Heart left ventricle (tissue), 16 donors: ENCODE results near the gene IGFBPL1. TPM values are rescaled to one million over a fixed set of nuclear protein-coding genes. Genes with fewer than 3 reads are reported as not detected.

Source experiments
- ATAC-seq, 4 donors: fragments of 200-7000 bp; cut with Tn5 transposase; one replicate each; pipeline ENCODE4 v1.9.1; 2020 to 2022; ENCODE audit warnings: moderate library complexity in 4 of 4, mild to moderate bottlenecking in 3 of 4, moderate number of reproducible peaks in 1 of 4
- DNase-seq, 5 donors: peaks; one replicate each; pipeline ENCODE4 v3.0.0-alpha.2; 2020
- H3K27ac ChIP-seq, 12 donors: fragments of 200-600 bp; sonication (generic) in 4 of 12; one replicate each; pipeline versions ENCODE4 v1.5.0 to v1.8.0; 2016 to 2022; ENCODE audit warnings: mild to moderate bottlenecking in 2 of 12
- H3K27me3 ChIP-seq, 9 donors: fragments of 200-600 bp; sonication (generic) in 2 of 9; one replicate each; pipeline versions ENCODE4 v1.5.1 to v1.8.0; 2016 to 2022; ENCODE audit warnings: mild to moderate bottlenecking in 3 of 9
- H3K36me3 ChIP-seq, 9 donors: fragments of 200-600 bp; sonication (generic) in 2 of 9; one replicate each; pipeline versions ENCODE4 v1.5.0 to v1.8.0; 2018 to 2022; ENCODE audit warnings: mild to moderate bottlenecking in 2 of 9
- H3K4me1 ChIP-seq, 12 donors: fragments of 200-600 bp; sonication (generic) in 4 of 12; one replicate each; pipeline versions ENCODE4 v1.5.0 to v1.8.0; 2016 to 2022; ENCODE audit warnings: mild to moderate bottlenecking in 3 of 12
- H3K4me3 ChIP-seq, 12 donors: fragments of 200-600 bp; sonication (generic) in 4 of 12; one replicate each; pipeline versions ENCODE4 v1.5.0 to v1.8.0; 2017 to 2022; ENCODE audit warnings: mild to moderate bottlenecking in 9 of 12, moderate library complexity in 4 of 12
- H3K9me3 ChIP-seq, 12 donors: fragments of 200-600 bp; sonication (generic) in 4 of 12; one replicate each; pipeline versions ENCODE4 v1.5.0 to v1.8.0; 2016 to 2022; ENCODE audit warnings: mild to moderate bottlenecking in 1 of 12
- CTCF ChIP-seq, 12 donors: fragments of 200-600 bp; sonication (generic) in 4 of 12; IDR thresholded peaks; one replicate each; pipeline versions ENCODE4 v1.5.0 to v1.8.0; 2018 to 2022; ENCODE audit warnings: antibody characterized with exemption in 12 of 12, mild to moderate bottlenecking in 5 of 12
- POLR2A ChIP-seq, 2 donors: fragments of 450-650 bp; IDR thresholded peaks; one replicate each; pipeline ENCODE4 v1.6.1; 2017; ENCODE audit warnings: antibody characterized with exemption in 2 of 2, mild to moderate bottlenecking in 2 of 2, moderate library complexity in 2 of 2
- WGBS, 4 donors: extraction: QIAGEN DNeasy Blood & Tissue Kit in 2 of 4; methylation state at CpG; one replicate each; pipeline versions ENCODE4 v1.1.5 to v1.1.7; 2013 to 2018; 5-methylcytosine and 5-hydroxymethylcytosine counted together
- intact Hi-C, 10 donors: fragments of 100-400 bp; cut with DNase I; formaldehyde crosslinking; loops; one replicate each; pipeline versions ENCODE4 v1.11.1 to v1.14.2; 2022
- polyA plus RNA-seq, 2 donors: library from polyadenylated mRNA; stranded (reverse); fragments of 200-250 nt; gene quantifications; one replicate each; pipeline ENCODE4 v1.2.3, GENCODE V29; 2013
- total RNA-seq, 9 donors: library from RNA; depleted of rRNA in 2 of 9; stranded (reverse); fragments of >200 nt in 2 of 9; fragmentation: NEBNext Ultra II Directional in 3 of 9; extraction: Animal tissue kit (Norgen Biotek cat#: 25700) in 3 of 9; gene quantifications; one replicate each; pipeline versions ENCODE4 v1.1.0 to v1.2.4, GENCODE V29; 2016 to 2023
- donor health status: ischemic (EF 13 %, LVEDD 7.1; RV severe dilation, severe dysfunction).
- donor health status: healthy with polysubstance abuse.
- donor health status: DM: no; HTN: yes; CAD: no.
- donor health status: DM: no; HTN: no; CAD: no.
- donor health status: ischemic (EF 25% LVEDD 6.9; RV normal size, moderate dysfunction).
- donor health status: ischemic (EF 25% LVEDD 5.7; RV mildly dilated, moderate dysfunction).
- donor health status: healthy.
- donor health status: DM: yes; HTN: yes; CAD: no.
- donor health status: ischemic (EF 35%, LVEDD 5.7; RV mildly dilated, moderate dysfunction).
- donor health status: nonischemic (EF 11% LVEDD 7.7; RV severe dilation, severe dysfunction).
- donor health status: DM: yes; HTN: yes; CAD: no.
- donor health status: PGD.
- donor health status: ischemic (EF 29% LVEDD 5.4; RV normal size, mild dysfunction).
- donor health status: nonischemic (EF 23%, LVEDD 6.1; RV moderate dilation, normal function).

IGFBPL1 gene
- total and polyA plus RNA-seq, 11 donors: 0.19 to 0.26 TPM; not detected in 9

- TF ChIP-seq CTCF (IDR thresholded peaks at IDR 0.05) (no peak), POLR2A (IDR thresholded peaks at IDR 0.05) (no peak)
- Histone ChIP-seq H3K27ac (no peak overlapping the region), H3K4me3 (no peak overlapping the region), H3K4me1 (no peaks in the 10 kb centered on the region), H3K36me3 (no peaks in the 10 kb centered on the region), H3K27me3 (peaks cover 0 to 45% (median 9%) of the 10 kb centered on the region in 9 donors), H3K9me3 (no peaks in the 10 kb centered on the region)
- DNase-seq: no peak
- ATAC-seq: no peak
- intact Hi-C loops: loop anchor here in 1 of 10 donors (2.0 kb wide), 1 partner anchor 20 kb away; the partner anchor contains the start of gene ALDH1B1
- 63 to 77% (median 65%) methylated on average over 6 of the region's 6 CpGs for WGBS, 4 donors
Observed at GRCh38 chr9:38412751-38413150, 11.5 kb downstream of the IGFBPL1 start.

GRCh38 chr9:38408719-38409118 is 15.5 kb downstream of the IGFBPL1 start:
- 47 to 60% (median 52%) methylated on average over 4 of the region's 4 CpGs for WGBS, 4 donors
- Histone ChIP-seq H3K4me1 (no peaks in the 10 kb centered on the region), H3K36me3 (no peaks in the 10 kb centered on the region), H3K27me3 (peaks cover 0 to 51% (median 10%) of the 10 kb centered on the region in 9 donors), H3K27ac (no peak overlapping the region), H3K9me3 (no peaks in the 10 kb centered on the region), H3K4me3 (no peak overlapping the region)
- intact Hi-C loops: loop anchor here in 3 of 10 donors (10.0 kb wide), 2 partner anchors 324 to 664 kb away; no protein-coding TSS in a partner anchor
- ATAC-seq (no peak), DNase-seq (no peak)
- TF ChIP-seq POLR2A (IDR thresholded peaks at IDR 0.05): no peak
- no peak for TF ChIP-seq CTCF (IDR thresholded peaks at IDR 0.05)

- no peaks in the 10 kb centered on the region for H3K36me3 ChIP-seq
- H3K4me3 ChIP-seq: no peak overlapping the region
- intact Hi-C loops: loop anchor here in 3 of 10 donors (10.0 kb wide), 2 partner anchors 322 to 662 kb away; no protein-coding TSS in a partner anchor
- H3K9me3 ChIP-seq: no peaks in the 10 kb centered on the region
- WGBS, 4 donors: 84 to 86% (median 84%) methylated on average over 9 of the region's 9 CpGs
- ATAC-seq (no peak), DNase-seq (no peak)
- TF ChIP-seq CTCF (IDR thresholded peaks at IDR 0.05): no peak
- H3K4me1 ChIP-seq: no peaks in the 10 kb centered on the region
- H3K27me3 ChIP-seq: peaks cover 0 to 43% (median 4%) of the 10 kb centered on the region in 9 donors
- no peak overlapping the region for H3K27ac ChIP-seq
Observed at GRCh38 chr9:38406476-38407186, 17.6 kb downstream of the IGFBPL1 start.

- TF ChIP-seq CTCF (IDR thresholded peaks at IDR 0.05): no peak
- TF ChIP-seq POLR2A (IDR thresholded peaks at IDR 0.05): no peak
- peaks cover 0 to 38% (median 0%) of the 10 kb centered on the region in 9 donors for H3K27me3 ChIP-seq
- ATAC-seq (no peak), DNase-seq (no peak)
- no peak overlapping the region for H3K4me3 ChIP-seq
- H3K4me1 ChIP-seq: peaks cover 0 to under 1% (median 0%) of the 10 kb centered on the region in 12 donors
- no peaks in the 10 kb centered on the region for H3K36me3 ChIP-seq
- no peaks in the 10 kb centered on the region for H3K9me3 ChIP-seq
- 55 to 69% (median 61%) methylated on average over 3 of the region's 3 CpGs for WGBS, 4 donors
- no peak overlapping the region for H3K27ac ChIP-seq
- intact Hi-C loops: loop anchor here in 3 of 10 donors (10.0 kb wide), 2 partner anchors 321 to 661 kb away; no protein-coding TSS in a partner anchor
Observed at GRCh38 chr9:38405785-38406184, 18.5 kb downstream of the IGFBPL1 start.
